NCI-H1105 (cell line): Measurements from ENCODE around the gene DONSON.

Experiments
- DNase-seq: peaks from one replicate; lab custom pipeline; 2025; lab: John Stamatoyannopoulos, UW

DONSON gene

DNA sequence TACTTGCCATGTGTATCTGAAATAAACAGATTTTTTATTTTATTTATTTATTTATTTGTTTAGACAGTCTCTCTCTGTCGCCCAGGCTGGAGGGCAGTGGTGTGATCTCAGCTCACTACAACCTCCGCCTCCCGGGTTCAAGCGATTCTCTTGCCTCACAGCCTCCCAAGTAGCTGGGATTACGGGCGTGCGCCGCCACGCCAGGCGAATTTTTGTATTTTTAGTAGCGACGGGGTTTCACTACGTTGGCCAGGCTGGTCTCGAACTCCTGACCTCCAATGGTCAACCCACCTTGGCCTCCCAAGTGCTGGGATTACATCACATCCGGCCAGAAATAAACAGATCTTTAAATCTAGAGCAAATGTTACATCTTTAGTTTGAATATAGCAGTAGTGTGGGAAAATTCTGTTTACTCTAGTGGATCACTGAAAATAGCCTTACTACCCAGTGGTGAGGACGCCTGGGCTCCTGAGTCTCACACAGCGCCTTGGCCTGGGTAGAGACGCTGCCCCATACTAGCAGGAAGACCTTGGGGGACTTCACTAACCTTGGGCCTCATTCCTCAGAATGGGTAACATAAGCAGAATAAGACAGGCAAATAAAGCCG is 47.3 kb downstream of the DONSON start:
- DNase-seq = no peak

DNA sequence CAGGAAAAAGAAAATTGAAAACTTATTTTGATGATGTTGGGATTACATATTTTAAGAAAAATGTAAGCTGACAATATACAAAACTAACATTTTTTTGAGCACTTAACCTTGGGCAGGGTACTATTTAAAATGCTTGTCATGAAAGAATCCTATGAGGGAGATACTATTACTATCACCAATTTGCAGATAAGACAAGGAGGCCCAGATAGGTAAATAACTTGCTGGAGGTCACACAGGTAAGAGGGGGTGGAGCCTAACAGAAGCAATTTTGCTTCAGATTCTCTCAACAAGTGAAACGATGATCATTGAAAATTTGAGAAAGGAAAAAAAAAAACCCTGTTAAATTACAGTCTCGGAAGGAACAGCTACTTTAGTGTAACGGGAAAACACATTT is 47.8 kb downstream of the DONSON start:
- DNase-seq = no peak

DNA sequence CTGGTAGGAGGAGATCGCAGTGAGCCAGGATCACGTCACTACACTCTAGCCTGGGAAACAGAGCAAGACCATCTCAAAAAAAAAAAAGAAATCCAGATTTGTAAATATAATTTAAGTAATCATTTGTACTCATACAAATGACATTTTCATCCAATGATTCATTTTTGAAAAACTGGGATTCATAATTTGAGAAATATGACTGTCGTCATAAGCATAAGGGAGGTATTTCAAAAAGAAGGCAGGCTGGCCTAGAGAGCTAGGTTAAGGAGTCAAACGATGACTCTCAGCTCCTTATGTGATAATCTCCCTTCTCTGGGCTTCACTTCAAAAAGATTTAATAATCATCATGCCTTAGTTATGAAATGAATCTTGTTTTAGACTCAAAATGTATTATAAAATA is 48.9 kb downstream of the DONSON start:
- DNase-seq = no peak

DNA sequence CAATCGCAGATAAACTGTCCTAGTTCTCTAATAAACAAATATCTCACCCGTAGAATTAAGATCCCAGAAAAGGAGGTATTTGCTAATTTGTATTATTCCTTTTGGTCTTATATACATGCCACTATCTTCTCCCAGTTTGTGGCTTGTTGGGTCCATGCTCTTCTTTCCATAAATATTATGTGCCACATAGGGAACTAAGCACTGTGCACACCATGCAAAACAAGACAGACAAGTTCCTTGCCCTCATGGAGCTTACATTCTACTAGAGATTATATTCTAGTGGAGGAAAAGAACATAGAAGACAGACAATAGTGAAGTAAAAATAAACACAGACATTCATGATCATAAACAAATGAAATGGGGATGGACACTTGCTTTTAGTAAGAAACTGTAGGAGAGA is 51.3 kb downstream of the DONSON start:
- no peak for DNase-seq

DNA sequence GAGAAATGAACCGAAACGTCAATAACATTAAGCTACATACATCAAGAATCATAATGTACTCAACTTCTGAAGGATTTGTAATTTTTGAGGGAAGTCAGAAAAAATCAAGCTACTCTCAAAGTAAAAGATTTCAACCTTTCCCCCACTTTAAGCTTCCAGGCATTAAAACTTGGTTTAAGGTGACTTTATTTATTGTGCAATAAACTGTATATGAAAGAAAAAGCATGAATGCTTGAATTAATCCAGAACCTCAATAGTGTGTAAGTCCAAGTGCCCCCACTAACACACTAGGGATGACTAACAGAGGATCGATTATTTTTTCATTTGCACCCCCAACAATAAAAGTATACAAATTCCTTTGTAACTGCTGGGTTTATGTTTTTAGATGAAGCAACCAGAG is 57.5 kb downstream of the DONSON start:
- no peak for DNase-seq
